GM12878 (cell line): ENCODE measurements around the gene AMOTL1.

Experiments used
- ASH2L ChIP-seq: fragments of 300-600, 200-600 bp; sonication (generic); IDR thresholded peaks from 2 replicates; pipeline ENCODE4 v1.6.1; 2017; ENCODE audit warnings: low read depth, mild to moderate bottlenecking, borderline replicate concordance
- CTCF ChIP-seq, 3 experiments: IDR thresholded peaks in 2 of 3; conservative IDR thresholded peaks in 1 of 3; 2 replicates each; pipeline ENCODE4 v1.5.1; 2011; ENCODE audit warnings: low read depth in 3 of 3, low read length in 3 of 3, mild to moderate bottlenecking in 3 of 3, control low read depth in 2 of 3, moderate library complexity in 2 of 3, inconsistent platforms in 1 of 3, mixed read lengths in 1 of 3; ENCODE audit not compliant: control insufficient read depth in 2 of 3, insufficient read depth in 1 of 3; ENCODE audit errors: extremely low read depth in 1 of 3
- NKRF ChIP-seq: fragments of 450-650 bp; conservative IDR thresholded peaks from 2 replicates; pipeline ENCODE4 v1.6.1; 2017; ENCODE audit warnings: mild to moderate bottlenecking, moderate library complexity
- NRF1 ChIP-seq: conservative IDR thresholded peaks from 2 replicates; pipeline ENCODE4 v1.6.1; 2011; ENCODE audit warnings: mild to moderate bottlenecking, low read depth, low read length, improper control_type of control experiment
- PRDM15 ChIP-seq: fragments of 450-650 bp; formaldehyde crosslinking; IDR thresholded peaks from 2 replicates; pipeline ENCODE4 v1.4.0; 2020; ENCODE audit warnings: mild to moderate bottlenecking, moderate library complexity
- RCOR1 ChIP-seq: conservative IDR thresholded peaks from 2 replicates; pipeline ENCODE4 v1.6.1; 2012; ENCODE audit warnings: low read depth, low read length, improper control_type of control experiment
- SUPT20H ChIP-seq: IDR thresholded peaks from 2 replicates; pipeline ENCODE4 v1.6.1; 2011; ENCODE audit warnings: low read depth, mild to moderate bottlenecking, low read length, moderate library complexity, borderline replicate concordance; ENCODE audit not compliant: control insufficient read depth
- ZBTB4 ChIP-seq: fragments of 450-650 bp; formaldehyde crosslinking; IDR thresholded peaks from 2 replicates; pipeline ENCODE4 v1.4.0; 2022; ENCODE audit warnings: mild to moderate bottlenecking, moderate library complexity

- TF ChIP-seq ZBTB4 (CRISPR knock-in tag): no peak
- TF ChIP-seq SUPT20H: no peak
- TF ChIP-seq CTCF (IDR thresholded peaks at IDR 0.05 in 2 of 3, conservative IDR thresholded peaks at IDR 0.05 in 1 of 3; ENCODE audit: control insufficient read depth in 2 of 3, extremely low read depth in 1 of 3, insufficient read depth in 1 of 3, low read depth in 3 of 3, low read length in 3 of 3): no peak
- no peak for TF ChIP-seq PRDM15 (CRISPR knock-in tag)
- no peak for TF ChIP-seq NKRF
- no peak for TF ChIP-seq ASH2L
- TF ChIP-seq NRF1: no peak
- no peak for TF ChIP-seq RCOR1
These were observed 47.7 kb downstream of the AMOTL1 start for GRCh38 chr11:94815705-94816344.
